Liver (tissue), 9 donors: ENCODE measurements around the gene TCEA3. TPM values are rescaled to one million over a fixed set of nuclear protein-coding genes. Genes with fewer than 3 reads are reported as not detected.

Experiments used
- DNase-seq: peaks from one replicate; pipeline ENCODE4 v3.0.0-alpha.2; 2017; ENCODE audit warnings: low spot score
- H3K27ac ChIP-seq, 2 donors: one replicate each; pipeline ENCODE4 v1.7.0; 2013; ENCODE audit warnings: inconsistent platforms in 2 of 2, low read length in 2 of 2, control low read depth in 1 of 2, low read depth in 1 of 2, mild to moderate bottlenecking in 1 of 2
- H3K27me3 ChIP-seq, 4 donors: one replicate each; pipeline versions ENCODE4 v1.6.1 to v1.7.0; 2013; ENCODE audit warnings: low read length in 3 of 4, inconsistent platforms in 1 of 4, mild to moderate bottlenecking in 1 of 4, moderate library complexity in 1 of 4; ENCODE audit not compliant: control insufficient read depth in 4 of 4, insufficient read depth in 4 of 4
- H3K36me3 ChIP-seq, 4 donors: one replicate each; pipeline versions ENCODE4 v1.6.1 to v1.7.0; 2013; ENCODE audit warnings: low read length in 3 of 4, mild to moderate bottlenecking in 3 of 4, low read depth in 1 of 4, moderate library complexity in 1 of 4; ENCODE audit not compliant: control insufficient read depth in 4 of 4, insufficient read depth in 3 of 4
- H3K4me1 ChIP-seq, 4 donors: one replicate each; pipeline versions ENCODE4 v1.6.1 to v1.7.0; 2013; ENCODE audit warnings: low read length in 3 of 4, mild to moderate bottlenecking in 3 of 4, moderate library complexity in 1 of 4; ENCODE audit not compliant: control insufficient read depth in 4 of 4, insufficient read depth in 4 of 4
- H3K4me3 ChIP-seq, 3 donors: one replicate each; pipeline versions ENCODE4 v1.6.1 to v1.7.0; 2013; ENCODE audit warnings: low read length in 3 of 3, control low read depth in 1 of 3, low read depth in 1 of 3, mild to moderate bottlenecking in 1 of 3
- H3K9ac ChIP-seq, 2 donors: one replicate each; pipeline ENCODE4 v1.7.0; 2013; ENCODE audit warnings: low read length in 2 of 2, mild to moderate bottlenecking in 2 of 2, moderate library complexity in 2 of 2, control low read depth in 1 of 2, low read depth in 1 of 2
- H3K9me3 ChIP-seq, 4 donors: one replicate each; pipeline versions ENCODE4 v1.6.1 to v1.7.0; 2013; ENCODE audit warnings: low read length in 3 of 4; ENCODE audit not compliant: control insufficient read depth in 4 of 4
- CTCF ChIP-seq: fragments of 150-350 bp; IDR thresholded peaks from 2 replicates; pipeline ENCODE4 v1.5.1; 2017; ENCODE audit warnings: improper control_type of control experiment, low read depth, low read length; ENCODE audit not compliant: missing input control
- EGR1 ChIP-seq, 2 donors: IDR thresholded peaks; 2 replicates each; pipeline ENCODE4 v1.6.1; 2016 to 2018; ENCODE audit warnings: antibody characterized with exemption in 2 of 2, low read depth in 2 of 2
- FOXA1 ChIP-seq: IDR thresholded peaks from 2 replicates; pipeline ENCODE4 v1.6.1; 2016; ENCODE audit warnings: antibody characterized with exemption
- FOXA2 ChIP-seq: IDR thresholded peaks from 2 replicates; pipeline ENCODE4 v1.6.1; 2016; ENCODE audit warnings: antibody characterized with exemption
- HNF4G ChIP-seq: IDR thresholded peaks from 2 replicates; pipeline ENCODE4 v1.6.1; 2016; ENCODE audit warnings: antibody characterized with exemption
- REST ChIP-seq: IDR thresholded peaks from 2 replicates; pipeline ENCODE4 v1.6.1; 2016; ENCODE audit warnings: antibody characterized with exemption, mild to moderate bottlenecking
- TAF1 ChIP-seq: conservative IDR thresholded peaks from 2 replicates; pipeline ENCODE4 v1.6.1; 2016; ENCODE audit warnings: antibody characterized with exemption, mild to moderate bottlenecking
- YY1 ChIP-seq: IDR thresholded peaks from 2 replicates; pipeline ENCODE4 v1.6.1; 2016; ENCODE audit warnings: antibody characterized with exemption, mild to moderate bottlenecking
- ZBTB33 ChIP-seq: IDR thresholded peaks from 2 replicates; pipeline ENCODE4 v1.6.1; 2016; ENCODE audit warnings: antibody characterized with exemption
- whole genome bisulfite sequencing: extraction: QIAGEN DNeasy Blood & Tissue Kit; methylation state at CpG from one replicate; pipeline ENCODE4 v1.1.7; 2013; 5-methylcytosine and 5-hydroxymethylcytosine counted together
- polyA plus RNA-seq, 2 donors: library from polyadenylated mRNA; stranded (reverse) in 1 of 2; unstranded in 1 of 2; fragments of 200-250 nt in 1 of 2; fragments of >200 nt in 1 of 2; fragmentation: Nextera tagmentation in 1 of 2; extraction: Ambion mirVana in 1 of 2; gene quantifications; one replicate each; pipeline versions ENCODE4 v1.2.1 to v1.2.3, GENCODE V29; 2013 to 2015
- total RNA-seq, 2 donors: library from RNA; depleted of rRNA; stranded (reverse); fragments of >200 nt; gene quantifications; one replicate each; pipeline ENCODE4 v1.2.3, GENCODE V29; 2014
- donor health status: healthy.
- donor health status: healthy.
- donor health status: healthy.
- donor health status: healthy.
- donor health status: healthy.

Gene TCEA3
- total and polyA plus RNA-seq, 4 donors, result 29.6 to 142 (median 47.6) TPM

DNA sequence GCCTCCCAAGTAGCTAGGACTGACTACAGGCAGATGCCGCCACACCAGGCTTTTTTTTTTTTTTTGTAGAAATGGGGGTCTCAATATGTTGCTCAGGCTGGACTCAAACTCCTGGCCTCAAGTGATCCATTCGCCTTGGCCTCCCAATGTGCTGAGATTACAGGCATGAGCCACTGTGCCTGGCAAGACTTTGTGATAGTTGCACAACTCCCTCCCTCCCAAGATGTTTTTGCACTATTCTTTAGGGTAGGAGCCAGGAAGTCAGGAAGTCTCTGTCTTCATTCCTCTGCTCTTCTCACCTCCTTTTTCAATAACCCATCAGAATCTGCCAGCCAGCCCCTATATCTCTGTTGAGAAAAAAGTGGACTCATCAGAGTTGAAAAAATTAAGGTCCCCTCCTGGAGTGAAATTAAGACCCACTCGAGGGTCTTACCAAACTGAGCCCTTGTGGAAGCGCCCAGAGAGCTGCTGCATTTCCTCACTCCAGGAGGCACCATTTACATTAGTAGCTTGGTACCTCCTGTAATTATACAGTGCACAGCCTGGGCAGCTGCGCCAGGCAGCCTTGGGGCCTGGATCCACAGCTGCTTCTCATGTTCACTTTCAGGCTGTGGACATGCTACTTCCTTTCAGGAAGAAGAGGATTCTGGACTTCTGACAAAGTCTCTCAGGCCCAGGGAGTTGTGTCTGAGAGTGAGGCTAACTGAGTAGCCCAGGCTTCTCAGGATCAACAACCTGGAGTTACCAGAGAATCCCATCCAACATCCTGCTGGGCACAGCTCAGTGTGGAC, 24.0 kb downstream of the TCEA3 start:
- WGBS, result 92% methylated on average over 5 of the region's 5 CpGs
- TF ChIP-seq EGR1 (IDR thresholded peaks at IDR 0.05; ENCODE audit: low read depth in 2 of 2) (no peak), REST (no peak), FOXA2 (no peak), TAF1 (no peak), FOXA1 (no peak), ZBTB33 (no peak), HNF4G (no peak), YY1 (no peak), CTCF (no peak)
- H3K9me3 ChIP-seq, result no peaks in the 10 kb centered on the region
- no peak overlapping the region for H3K9ac ChIP-seq
- no peak overlapping the region for H3K27ac ChIP-seq
- H3K36me3 ChIP-seq, result peaks cover 0 to 50% (median 15%) of the 10 kb centered on the region in 4 donors
- peaks cover 7 to 14% (median 8%) of the 10 kb centered on the region in 4 donors for H3K4me1 ChIP-seq
- no peak for DNase-seq
- no peaks in the 10 kb centered on the region for H3K27me3 ChIP-seq
- no peak overlapping the region for H3K4me3 ChIP-seq

DNA sequence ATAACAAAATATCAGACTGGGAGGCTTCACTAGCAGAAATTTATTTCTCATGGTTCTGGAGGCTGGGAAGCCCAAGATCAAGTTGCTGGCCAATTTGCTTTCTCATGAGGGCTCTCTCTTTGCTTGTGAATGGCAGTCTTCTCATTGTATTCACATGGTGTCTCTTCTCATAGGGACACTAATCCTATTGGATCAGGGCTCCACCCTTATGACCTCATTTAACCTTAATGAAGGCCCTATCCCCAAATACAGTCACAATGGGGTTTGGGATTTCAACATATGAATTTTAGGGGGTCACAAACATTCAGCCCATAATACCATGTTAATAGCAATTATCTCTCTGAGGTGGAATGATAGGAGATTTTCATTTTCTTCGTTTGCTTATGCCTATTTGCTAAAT, 25.3 kb downstream of the TCEA3 start:
- peaks cover 0 to 57% (median 19%) of the 10 kb centered on the region in 4 donors for H3K36me3 ChIP-seq
- no peak for TF ChIP-seq FOXA2
- TF ChIP-seq ZBTB33, result no peak
- TF ChIP-seq YY1, result no peak
- TF ChIP-seq HNF4G, result no peak
- no peak for DNase-seq
- H3K9ac ChIP-seq, result no peak overlapping the region
- H3K9me3 ChIP-seq, result no peaks in the 10 kb centered on the region
- WGBS, result 99% methylated on average over 1 of the region's 1 CpG
- H3K4me1 ChIP-seq, result peaks cover 5 to 16% (median 8%) of the 10 kb centered on the region in 4 donors
- no peak overlapping the region for H3K4me3 ChIP-seq
- H3K27me3 ChIP-seq, result no peaks in the 10 kb centered on the region
- no peak overlapping the region for H3K27ac ChIP-seq
